HCT116 (cell line): ENCODE measurements around the gene TNFRSF14. TPM values are rescaled to one million over a fixed set of nuclear protein-coding genes. Genes with fewer than 3 reads are reported as not detected.

Experiments used
- ATAC-seq: fragments of 200-7000 bp; cut with Tn5 transposase; 2 replicates; pipeline ENCODE4 v1.9.1; 2020; ENCODE audit warnings: mild to moderate bottlenecking, moderate library complexity
- BruUV-seq: library from RNA; stranded (reverse); fragments of 400-500 nt; replicated peaks from 2 replicates; lab custom pipeline; 2021; lab: Mats Ljungman, UMichigan
- CTCF ChIA-PET: fragments of 300-600 bp; sonication (Branson Sonifier 250); formaldehyde crosslinking; loops from one replicate; lab custom pipeline; 2021; ENCODE audit warnings: antibody characterized with exemption; lab: Charles Lee
- POLR2A ChIA-PET: fragments of 300-600, 350-600 bp; sonication (Branson Sonifier 250); formaldehyde crosslinking; loops from one replicate; lab custom pipeline; 2021; ENCODE audit warnings: antibody characterized with exemption; lab: Charles Lee
- RAD21 ChIA-PET, 2 experiments: fragments of 300-600 bp; sonication (Branson Sonifier 250); formaldehyde crosslinking; loops; one replicate each; lab custom pipeline; 2023; ENCODE audit warnings: low total read pairs in 2 of 2; ENCODE audit not compliant: uncharacterized antibody in 2 of 2, unreplicated experiment in 2 of 2, low non-redundant PET in 1 of 2; lab: Charles Lee
- DNase-seq: peaks from one replicate; pipeline ENCODE4 v3.0.0-alpha.2; 2010; ENCODE audit warnings: low read depth, low spot score
- H2AFZ ChIP-seq: fragments of 200-600 bp; shearing (Covaris generic), sonication (generic); 2 replicates; pipeline ENCODE4 v1.6.1; 2017; ENCODE audit warnings: low read depth, mixed run types, mixed read lengths, antibody characterized with exemption, low read length; ENCODE audit not compliant: poor library complexity, severe bottlenecking
- H3K27ac ChIP-seq: 2 replicates; pipeline ENCODE4 v1.5.1; 2012; ENCODE audit warnings: low read depth, low read length
- H3K27me3 ChIP-seq: fragments of 200-600 bp; sonication (generic); 2 replicates; pipeline ENCODE4 v1.6.1; 2016; ENCODE audit warnings: mixed run types, low read length, mixed read lengths; ENCODE audit not compliant: insufficient read depth
- H3K36me3 ChIP-seq, 2 experiments: fragments of 200-500 bp in 1 of 2; fragments of 200-600 bp in 1 of 2; sonication (Bioruptor generic) in 1 of 2; sonication (generic) in 1 of 2; 2 replicates each; pipeline versions ENCODE4 v1.5.1 to v1.6.1; 2014 to 2016; ENCODE audit warnings: low read length in 2 of 2, inconsistent platforms in 1 of 2, mixed read lengths in 1 of 2, mixed run types in 1 of 2; ENCODE audit not compliant: insufficient read depth in 2 of 2, control insufficient read depth in 1 of 2
- H3K4me1 ChIP-seq, 2 experiments: fragments of 200-600 bp in 1 of 2; sonication (generic) in 1 of 2; 2 replicates each; pipeline versions ENCODE4 v1.5.1 to v1.6.1; 2012 to 2017; ENCODE audit warnings: low read length in 2 of 2, inconsistent platforms in 1 of 2, mild to moderate bottlenecking in 1 of 2, mixed read lengths in 1 of 2, mixed run types in 1 of 2, moderate library complexity in 1 of 2; ENCODE audit not compliant: insufficient read depth in 2 of 2, control insufficient read depth in 1 of 2
- H3K4me2 ChIP-seq: fragments of 200-600 bp; sonication (generic); 2 replicates; pipeline ENCODE4 v1.6.1; 2017; ENCODE audit warnings: mixed run types, low read length, mixed read lengths
- H3K4me3 ChIP-seq, 2 experiments: fragments of 200-600 bp in 1 of 2; sonication (generic) in 1 of 2; replicated peaks in 1 of 2; 2 replicates each; pipeline ENCODE4 v1.5.1; 2011 to 2016; ENCODE audit warnings: low read length in 2 of 2, control low read depth in 1 of 2, low read depth in 1 of 2, mild to moderate bottlenecking in 1 of 2, mixed read lengths in 1 of 2, mixed run types in 1 of 2
- H3K79me2 ChIP-seq: fragments of 200-600 bp; sonication (generic); 2 replicates; pipeline ENCODE4 v1.6.1; 2017; ENCODE audit warnings: mild to moderate bottlenecking, mixed run types, low read length, moderate library complexity, mixed read lengths; ENCODE audit not compliant: insufficient read depth
- H3K9ac ChIP-seq: fragments of 200-600 bp; sonication (generic); 2 replicates; pipeline ENCODE4 v1.6.1; 2016; ENCODE audit warnings: low read length, mixed read lengths
- H3K9me2 ChIP-seq: fragments of 200-600 bp; sonication (generic), shearing (Covaris generic); 2 replicates; pipeline ENCODE4 v1.6.1; 2017; ENCODE audit warnings: mixed run types, mild to moderate bottlenecking, moderate library complexity; ENCODE audit not compliant: insufficient read depth
- H3K9me3 ChIP-seq, 2 experiments: fragments of 200-500 bp in 1 of 2; fragments of 200-600 bp in 1 of 2; sonication (Bioruptor generic) in 1 of 2; sonication (generic) in 1 of 2; 2 replicates each; pipeline ENCODE4 v1.6.1; 2014 to 2017; ENCODE audit warnings: low read length in 2 of 2, mixed read lengths in 2 of 2, inconsistent platforms in 1 of 2, low read depth in 1 of 2, mild to moderate bottlenecking in 1 of 2, mixed run types in 1 of 2, moderate library complexity in 1 of 2; ENCODE audit not compliant: control insufficient read depth in 1 of 2, insufficient read depth in 1 of 2
- H4K20me1 ChIP-seq: fragments of 200-600 bp; sonication (generic), shearing (Covaris generic); 2 replicates; pipeline ENCODE4 v1.6.1; 2017; ENCODE audit warnings: mixed run types, mild to moderate bottlenecking, moderate library complexity; ENCODE audit not compliant: insufficient read depth
- CEBPB ChIP-seq: IDR thresholded peaks from 2 replicates; pipeline ENCODE4 v1.6.1; 2012; ENCODE audit warnings: low read depth
- EZH2 ChIP-seq: fragments of 200-600 bp; sonication (generic); IDR thresholded peaks from 2 replicates; pipeline ENCODE4 v1.6.1; 2017; ENCODE audit warnings: antibody characterized with exemption, mixed run types
- EZH2phosphoT487 ChIP-seq: fragments of 200-600 bp; IDR thresholded peaks from 2 replicates; pipeline ENCODE4 v1.6.1; 2018; ENCODE audit warnings: antibody characterized with exemption, borderline replicate concordance
- FOSL1 ChIP-seq: IDR thresholded peaks from 2 replicates; pipeline ENCODE4 v1.6.1; 2012; ENCODE audit warnings: low read depth
- JUND ChIP-seq: IDR thresholded peaks from 2 replicates; pipeline ENCODE4 v1.6.1; 2012
- SIN3A ChIP-seq: IDR thresholded peaks from 2 replicates; pipeline ENCODE4 v1.6.1; 2012; ENCODE audit warnings: low read depth
- SP1 ChIP-seq: IDR thresholded peaks from 2 replicates; pipeline ENCODE4 v1.6.1; 2012; ENCODE audit warnings: low read depth
- TCF7L2 ChIP-seq: IDR thresholded peaks from 2 replicates; pipeline ENCODE4 v1.7.0; 2011; ENCODE audit warnings: borderline replicate concordance, inconsistent platforms; ENCODE audit not compliant: insufficient read depth, insufficient read length; ENCODE audit errors: extremely low read depth
- YY1 ChIP-seq: IDR thresholded peaks from 2 replicates; pipeline ENCODE4 v1.6.1; 2011; ENCODE audit warnings: low read length, low read depth, moderate library complexity, mild to moderate bottlenecking; ENCODE audit not compliant: insufficient replicate concordance; ENCODE audit errors: extremely low read depth
- ZNF274 ChIP-seq: fragments of 200-500 bp; sonication (Bioruptor generic); IDR thresholded peaks from 2 replicates; pipeline ENCODE4 v1.6.1; 2014; ENCODE audit warnings: mild to moderate bottlenecking, low read depth, low read length, inconsistent platforms
- intact Hi-C: fragments of 100-400 bp; cut with micrococcal nuclease; formaldehyde crosslinking; loops from 2 replicates; pipeline ENCODE4 v1.10.0; 2022
- total RNA-seq: library from RNA; stranded (reverse); gene quantifications from one replicate; pipeline ENCODE4 v1.2.1, GENCODE V29; 2021; ENCODE audit not compliant: unreplicated experiment
- TF ChIP-seq, protein P1 (sequence below): IDR thresholded peaks from 2 replicates; pipeline ENCODE4 v1.6.1; 2012
- TF ChIP-seq, protein P2 (sequence below), 3 experiments: fragments of 200-600 bp in 1 of 3; sonication (generic) in 1 of 3; IDR thresholded peaks in 2 of 3; conservative IDR thresholded peaks in 1 of 3; 2 replicates each; pipeline ENCODE4 v1.5.1; 2012 to 2017; ENCODE audit warnings: low read depth in 2 of 3, low read length in 2 of 3, antibody characterized with exemption in 1 of 3, borderline replicate concordance in 1 of 3, control low read depth in 1 of 3, mild to moderate bottlenecking in 1 of 3, mixed read lengths in 1 of 3, mixed run types in 1 of 3, moderate library complexity in 1 of 3; ENCODE audit not compliant: insufficient read depth in 1 of 3
- TF ChIP-seq, protein P3 (sequence below): IDR thresholded peaks from 2 replicates; pipeline ENCODE4 v1.6.1; 2011; ENCODE audit warnings: mild to moderate bottlenecking, low read length, moderate library complexity; ENCODE audit not compliant: insufficient replicate concordance; ENCODE audit errors: extremely low read depth
- TF ChIP-seq, protein P4 (sequence below): IDR thresholded peaks from 2 replicates; pipeline ENCODE4 v1.6.1; 2012

Gene TNFRSF14
- total RNA-seq, 1 experiment from 2014 or later = 0.66 TPM

DNA sequence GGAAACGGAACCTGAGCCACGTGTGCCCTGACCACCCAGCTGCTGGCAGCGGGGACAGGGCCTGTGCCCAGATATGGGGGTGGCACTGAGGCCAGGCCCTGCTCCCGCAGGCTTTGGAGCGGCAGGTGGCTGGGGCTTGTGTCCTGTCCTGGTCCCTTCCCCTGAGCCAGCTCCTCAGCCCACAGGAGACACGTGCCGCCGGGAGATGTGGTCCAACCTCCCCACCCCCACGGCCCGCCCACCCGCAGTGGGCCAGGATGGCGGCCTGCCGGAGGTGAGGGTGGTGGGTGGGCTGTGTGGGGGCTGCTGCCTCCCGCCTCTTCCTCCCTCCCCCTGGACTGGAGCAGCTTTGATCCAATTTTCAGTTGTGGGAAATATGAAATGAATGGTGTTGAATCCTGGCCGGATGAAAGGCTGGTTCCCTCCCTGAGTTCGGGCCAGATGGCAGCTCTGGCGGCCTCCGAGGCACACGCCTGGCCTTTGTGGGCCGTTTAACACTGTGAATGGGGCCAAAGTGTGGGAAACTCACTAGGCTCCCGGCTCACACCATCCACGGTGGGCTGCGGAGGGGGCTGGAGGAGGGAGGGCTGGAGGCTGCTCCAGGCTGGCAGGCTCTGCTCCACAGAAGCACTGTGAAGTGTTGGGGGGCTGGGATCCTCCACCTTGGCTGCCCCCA lies 23.5 kb upstream of the TNFRSF14 start:
- H3K4me1 ChIP-seq = peaks cover 12 to 31% of the 10 kb centered on the region in 2 experiments; a peak in 3 of 4 replicates
- POLR2A ChIA-PET = interaction anchor here (1.3 kb wide), 1 partner anchor 13 kb away, joined by 3 read pairs; no protein-coding TSS in a partner anchor

More for the DNA sequence above, 23.5 kb upstream of the TNFRSF14 start:
- no peaks in the 10 kb centered on the region for H3K9me2 ChIP-seq
- ChIA-PET RAD21 (no interaction called here), CTCF (no interaction called here)
- no peak overlapping the region for H3K27ac ChIP-seq
- H3K9ac ChIP-seq = no peak overlapping the region
- no peaks in the 10 kb centered on the region for H3K36me3 ChIP-seq
- no peak for DNase-seq
- no peak for ATAC-seq
- H3K9me3 ChIP-seq = no peaks in the 10 kb centered on the region
- no peak overlapping the region for H2AFZ ChIP-seq
- H3K4me2 ChIP-seq = no peak overlapping the region; the same call in 1 of the 2 replicates
- no peaks in the 10 kb centered on the region for H3K79me2 ChIP-seq
- no peak for TF ChIP-seq SP1
- no peak for TF ChIP-seq SIN3A
- TF ChIP-seq JUND = no peak
- no peak for TF ChIP-seq ZNF274
- TF ChIP-seq, protein P1, sequence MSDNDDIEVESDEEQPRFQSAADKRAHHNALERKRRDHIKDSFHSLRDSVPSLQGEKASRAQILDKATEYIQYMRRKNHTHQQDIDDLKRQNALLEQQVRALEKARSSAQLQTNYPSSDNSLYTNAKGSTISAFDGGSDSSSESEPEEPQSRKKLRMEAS = no peak
- TF ChIP-seq, protein P2, sequence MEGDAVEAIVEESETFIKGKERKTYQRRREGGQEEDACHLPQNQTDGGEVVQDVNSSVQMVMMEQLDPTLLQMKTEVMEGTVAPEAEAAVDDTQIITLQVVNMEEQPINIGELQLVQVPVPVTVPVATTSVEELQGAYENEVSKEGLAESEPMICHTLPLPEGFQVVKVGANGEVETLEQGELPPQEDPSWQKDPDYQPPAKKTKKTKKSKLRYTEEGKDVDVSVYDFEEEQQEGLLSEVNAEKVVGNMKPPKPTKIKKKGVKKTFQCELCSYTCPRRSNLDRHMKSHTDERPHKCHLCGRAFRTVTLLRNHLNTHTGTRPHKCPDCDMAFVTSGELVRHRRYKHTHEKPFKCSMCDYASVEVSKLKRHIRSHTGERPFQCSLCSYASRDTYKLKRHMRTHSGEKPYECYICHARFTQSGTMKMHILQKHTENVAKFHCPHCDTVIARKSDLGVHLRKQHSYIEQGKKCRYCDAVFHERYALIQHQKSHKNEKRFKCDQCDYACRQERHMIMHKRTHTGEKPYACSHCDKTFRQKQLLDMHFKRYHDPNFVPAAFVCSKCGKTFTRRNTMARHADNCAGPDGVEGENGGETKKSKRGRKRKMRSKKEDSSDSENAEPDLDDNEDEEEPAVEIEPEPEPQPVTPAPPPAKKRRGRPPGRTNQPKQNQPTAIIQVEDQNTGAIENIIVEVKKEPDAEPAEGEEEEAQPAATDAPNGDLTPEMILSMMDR (IDR thresholded peaks at IDR 0.05 in 2 of 3, conservative IDR thresholded peaks at IDR 0.05 in 1 of 3; ENCODE audit: borderline replicate concordance in 1 of 3, insufficient read depth in 1 of 3, low read depth in 2 of 3, low read length in 2 of 3) = no peak
- no peak for TF ChIP-seq EZH2
- no peak for TF ChIP-seq FOSL1
- no peak for TF ChIP-seq EZH2phosphoT487
- TF ChIP-seq, protein P3, sequence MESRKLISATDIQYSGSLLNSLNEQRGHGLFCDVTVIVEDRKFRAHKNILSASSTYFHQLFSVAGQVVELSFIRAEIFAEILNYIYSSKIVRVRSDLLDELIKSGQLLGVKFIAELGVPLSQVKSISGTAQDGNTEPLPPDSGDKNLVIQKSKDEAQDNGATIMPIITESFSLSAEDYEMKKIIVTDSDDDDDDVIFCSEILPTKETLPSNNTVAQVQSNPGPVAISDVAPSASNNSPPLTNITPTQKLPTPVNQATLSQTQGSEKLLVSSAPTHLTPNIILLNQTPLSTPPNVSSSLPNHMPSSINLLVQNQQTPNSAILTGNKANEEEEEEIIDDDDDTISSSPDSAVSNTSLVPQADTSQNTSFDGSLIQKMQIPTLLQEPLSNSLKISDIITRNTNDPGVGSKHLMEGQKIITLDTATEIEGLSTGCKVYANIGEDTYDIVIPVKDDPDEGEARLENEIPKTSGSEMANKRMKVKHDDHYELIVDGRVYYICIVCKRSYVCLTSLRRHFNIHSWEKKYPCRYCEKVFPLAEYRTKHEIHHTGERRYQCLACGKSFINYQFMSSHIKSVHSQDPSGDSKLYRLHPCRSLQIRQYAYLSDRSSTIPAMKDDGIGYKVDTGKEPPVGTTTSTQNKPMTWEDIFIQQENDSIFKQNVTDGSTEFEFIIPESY = no peak
- TF ChIP-seq, protein P4, sequence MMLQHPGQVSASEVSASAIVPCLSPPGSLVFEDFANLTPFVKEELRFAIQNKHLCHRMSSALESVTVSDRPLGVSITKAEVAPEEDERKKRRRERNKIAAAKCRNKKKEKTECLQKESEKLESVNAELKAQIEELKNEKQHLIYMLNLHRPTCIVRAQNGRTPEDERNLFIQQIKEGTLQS = no peak
- no peak for TF ChIP-seq TCF7L2
- TF ChIP-seq CEBPB = no peak
- TF ChIP-seq YY1 = no peak
- H3K4me3 ChIP-seq = no peak overlapping the region
- intact Hi-C loops = no loop called here
- H4K20me1 ChIP-seq = no peaks in the 10 kb centered on the region
- no TSS peak for BruUV-seq
- H3K27me3 ChIP-seq = no peaks in the 10 kb centered on the region
